K562 (cell line): ENCODE measurements around the gene BCAS2. TPM values are rescaled to one million over a fixed set of nuclear protein-coding genes. Genes with fewer than 3 reads are reported as not detected.
A peak's percentile ranks its signal among the peaks of the same experiment; 100 is the strongest.

Experiments
- FOS ChIP-seq: IDR thresholded peaks from 3 replicates; pipeline ENCODE4 v1.6.1; 2011; ENCODE audit not compliant: insufficient read length; ENCODE audit errors: extremely low read depth
- GABPB2 ChIP-seq: fragments of 250-450 bp; sonication (Bioruptor Pico); conservative IDR thresholded peaks from 2 replicates; pipeline ENCODE4 v1.5.1; 2021; ENCODE audit warnings: mild to moderate bottlenecking
- KLF6 ChIP-seq: fragments of 250-450 bp; sonication (Bioruptor Pico); IDR thresholded peaks from 2 replicates; pipeline ENCODE4 v1.4.0; 2020; ENCODE audit warnings: mild to moderate bottlenecking, moderate library complexity, borderline replicate concordance
- MEIS2 ChIP-seq: fragments of 450-650 bp; IDR thresholded peaks from 2 replicates; pipeline ENCODE4 v1.6.1; 2014; ENCODE audit warnings: mild to moderate bottlenecking; ENCODE audit not compliant: partially characterized antibody
- MTF1 ChIP-seq: fragments of 250-450 bp; sonication (Bioruptor Pico); IDR thresholded peaks from 2 replicates; pipeline ENCODE4 v1.9.0; 2021; ENCODE audit warnings: moderate library complexity, mild to moderate bottlenecking, inconsistent platforms, borderline replicate concordance
- NR2C1 ChIP-seq, 2 experiments: fragments of 450-650 bp; IDR thresholded peaks; 2 replicates each; pipeline ENCODE4 v1.6.1; 2017; ENCODE audit warnings: mild to moderate bottlenecking in 2 of 2, antibody characterized with exemption in 1 of 2, inconsistent platforms in 1 of 2, missing compliant biosample characterization in 1 of 2, missing genetic modification characterization in 1 of 2
- PHF20 ChIP-seq: fragments of 450-650 bp; IDR thresholded peaks from 2 replicates; pipeline ENCODE4 v1.6.1; 2018; ENCODE audit not compliant: partially characterized antibody
- RHOXF2B ChIP-seq: fragments of 250-450 bp; sonication (Bioruptor Pico); conservative IDR thresholded peaks from 2 replicates; pipeline ENCODE4 v1.5.1; 2021
- ZNF507 ChIP-seq: conservative IDR thresholded peaks from 2 replicates; pipeline ENCODE4 v1.6.1; 2017; ENCODE audit warnings: missing genetic modification characterization, missing compliant biosample characterization
- polyA plus RNA-seq, 8 experiments: library from polyadenylated mRNA; depleted of rRNA in 4 of 8; stranded (reverse) in 5 of 8; unstranded in 3 of 8; fragments of >200 nt; fragmentation: Nextera tagmentation in 2 of 8; fragmentation: Illumina TruSeq in 1 of 8; extraction: Ambion mirVana in 2 of 8; extraction: Trizol in 1 of 8; gene quantifications; 2 replicates each; pipeline versions ENCODE4 v1.2.1 to v1.2.3, GENCODE V29; 2011 to 2014; ENCODE audit warnings: inconsistent platforms in 1 of 8, missing spikeins in 1 of 8
- total RNA-seq, 7 experiments: library from RNA; depleted of rRNA in 6 of 7; stranded (reverse); fragments of >200 nt in 6 of 7; fragmentation: Illumina TruSeq in 2 of 7; extraction: Trizol in 2 of 7; gene quantifications; 2 replicates each; pipeline versions ENCODE4 v1.2.1 to v1.2.3, GENCODE V29; 2011 to 2021; ENCODE audit warnings: low replicate concordance in 1 of 7
- TF ChIP-seq, protein P1 (sequence below): fragments of 450-650 bp; IDR thresholded peaks from 2 replicates; pipeline ENCODE4 v1.6.1; 2016; ENCODE audit warnings: low read depth
- TF ChIP-seq, protein P2 (sequence below): fragments of 450-650 bp; conservative IDR thresholded peaks from 2 replicates; pipeline ENCODE4 v1.6.1; 2016; ENCODE audit warnings: missing genetic modification characterization, low read depth, mild to moderate bottlenecking, control low read depth, missing compliant biosample characterization
- TF ChIP-seq, protein P3 (sequence below): fragments of 450-650 bp; formaldehyde crosslinking; conservative IDR thresholded peaks from 2 replicates; pipeline ENCODE4 v1.4.0; 2022; ENCODE audit warnings: mild to moderate bottlenecking, missing genetic modification characterization
- TF ChIP-seq, protein P4 (sequence below): fragments of 200-800 bp; sonication (Bioruptor generic); IDR thresholded peaks from 2 replicates; pipeline ENCODE4 v1.6.1; 2017; ENCODE audit warnings: missing genetic modification characterization, missing compliant biosample characterization

The BCAS2 gene
- total and polyA plus RNA-seq, 9 of the 15 experiments (the other 6 are each of a cell fraction or from before 2014, with no cell fraction given): 59.3 to 183 (median 81.1) TPM

DNA sequence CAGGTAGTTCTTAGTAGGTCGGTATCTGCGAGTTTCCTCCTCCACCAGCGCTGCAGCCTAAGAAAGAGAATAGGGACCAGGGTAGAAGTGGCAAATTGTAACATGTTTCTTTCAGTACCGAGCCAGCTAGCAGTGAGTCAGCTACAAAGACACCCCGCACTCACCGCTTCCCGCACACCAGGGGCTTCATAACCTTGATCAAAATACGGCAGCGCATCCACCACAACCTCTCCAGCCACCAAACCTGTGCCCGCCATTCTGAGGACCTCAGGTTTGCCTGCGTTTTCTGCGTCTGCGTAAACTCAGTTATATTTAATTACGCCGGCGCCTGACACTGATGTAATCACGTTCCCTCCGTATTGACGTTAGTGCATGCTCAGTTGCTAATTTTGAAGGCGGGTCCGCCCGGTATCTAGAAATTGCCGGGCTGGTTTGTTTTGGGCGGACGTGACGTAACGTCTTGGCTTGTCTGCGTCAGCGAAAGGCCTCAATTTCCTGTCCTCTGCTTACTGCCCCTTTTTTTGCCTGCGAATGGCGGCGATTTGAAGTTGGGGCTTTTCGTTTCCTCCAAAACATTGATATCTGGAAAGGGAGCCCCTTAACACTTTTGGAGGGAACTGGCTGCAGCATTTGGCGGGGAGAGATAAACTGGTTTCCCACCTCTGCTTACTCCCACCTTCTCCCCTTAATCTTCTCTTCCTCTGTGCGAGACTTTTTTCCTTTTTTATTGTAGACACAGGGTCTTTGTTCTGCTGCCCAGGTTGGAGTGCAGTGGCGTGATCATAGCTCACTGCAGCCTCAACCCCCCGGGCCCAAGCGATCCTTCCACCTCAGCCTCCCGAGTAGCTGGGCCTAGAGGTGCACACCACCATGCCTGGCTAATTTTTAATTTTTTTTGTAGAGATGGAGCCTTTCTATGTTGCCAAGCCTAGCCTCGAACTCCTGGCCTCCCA lies at the start of gene BCAS2 (continued):
- TF ChIP-seq, protein P1, sequence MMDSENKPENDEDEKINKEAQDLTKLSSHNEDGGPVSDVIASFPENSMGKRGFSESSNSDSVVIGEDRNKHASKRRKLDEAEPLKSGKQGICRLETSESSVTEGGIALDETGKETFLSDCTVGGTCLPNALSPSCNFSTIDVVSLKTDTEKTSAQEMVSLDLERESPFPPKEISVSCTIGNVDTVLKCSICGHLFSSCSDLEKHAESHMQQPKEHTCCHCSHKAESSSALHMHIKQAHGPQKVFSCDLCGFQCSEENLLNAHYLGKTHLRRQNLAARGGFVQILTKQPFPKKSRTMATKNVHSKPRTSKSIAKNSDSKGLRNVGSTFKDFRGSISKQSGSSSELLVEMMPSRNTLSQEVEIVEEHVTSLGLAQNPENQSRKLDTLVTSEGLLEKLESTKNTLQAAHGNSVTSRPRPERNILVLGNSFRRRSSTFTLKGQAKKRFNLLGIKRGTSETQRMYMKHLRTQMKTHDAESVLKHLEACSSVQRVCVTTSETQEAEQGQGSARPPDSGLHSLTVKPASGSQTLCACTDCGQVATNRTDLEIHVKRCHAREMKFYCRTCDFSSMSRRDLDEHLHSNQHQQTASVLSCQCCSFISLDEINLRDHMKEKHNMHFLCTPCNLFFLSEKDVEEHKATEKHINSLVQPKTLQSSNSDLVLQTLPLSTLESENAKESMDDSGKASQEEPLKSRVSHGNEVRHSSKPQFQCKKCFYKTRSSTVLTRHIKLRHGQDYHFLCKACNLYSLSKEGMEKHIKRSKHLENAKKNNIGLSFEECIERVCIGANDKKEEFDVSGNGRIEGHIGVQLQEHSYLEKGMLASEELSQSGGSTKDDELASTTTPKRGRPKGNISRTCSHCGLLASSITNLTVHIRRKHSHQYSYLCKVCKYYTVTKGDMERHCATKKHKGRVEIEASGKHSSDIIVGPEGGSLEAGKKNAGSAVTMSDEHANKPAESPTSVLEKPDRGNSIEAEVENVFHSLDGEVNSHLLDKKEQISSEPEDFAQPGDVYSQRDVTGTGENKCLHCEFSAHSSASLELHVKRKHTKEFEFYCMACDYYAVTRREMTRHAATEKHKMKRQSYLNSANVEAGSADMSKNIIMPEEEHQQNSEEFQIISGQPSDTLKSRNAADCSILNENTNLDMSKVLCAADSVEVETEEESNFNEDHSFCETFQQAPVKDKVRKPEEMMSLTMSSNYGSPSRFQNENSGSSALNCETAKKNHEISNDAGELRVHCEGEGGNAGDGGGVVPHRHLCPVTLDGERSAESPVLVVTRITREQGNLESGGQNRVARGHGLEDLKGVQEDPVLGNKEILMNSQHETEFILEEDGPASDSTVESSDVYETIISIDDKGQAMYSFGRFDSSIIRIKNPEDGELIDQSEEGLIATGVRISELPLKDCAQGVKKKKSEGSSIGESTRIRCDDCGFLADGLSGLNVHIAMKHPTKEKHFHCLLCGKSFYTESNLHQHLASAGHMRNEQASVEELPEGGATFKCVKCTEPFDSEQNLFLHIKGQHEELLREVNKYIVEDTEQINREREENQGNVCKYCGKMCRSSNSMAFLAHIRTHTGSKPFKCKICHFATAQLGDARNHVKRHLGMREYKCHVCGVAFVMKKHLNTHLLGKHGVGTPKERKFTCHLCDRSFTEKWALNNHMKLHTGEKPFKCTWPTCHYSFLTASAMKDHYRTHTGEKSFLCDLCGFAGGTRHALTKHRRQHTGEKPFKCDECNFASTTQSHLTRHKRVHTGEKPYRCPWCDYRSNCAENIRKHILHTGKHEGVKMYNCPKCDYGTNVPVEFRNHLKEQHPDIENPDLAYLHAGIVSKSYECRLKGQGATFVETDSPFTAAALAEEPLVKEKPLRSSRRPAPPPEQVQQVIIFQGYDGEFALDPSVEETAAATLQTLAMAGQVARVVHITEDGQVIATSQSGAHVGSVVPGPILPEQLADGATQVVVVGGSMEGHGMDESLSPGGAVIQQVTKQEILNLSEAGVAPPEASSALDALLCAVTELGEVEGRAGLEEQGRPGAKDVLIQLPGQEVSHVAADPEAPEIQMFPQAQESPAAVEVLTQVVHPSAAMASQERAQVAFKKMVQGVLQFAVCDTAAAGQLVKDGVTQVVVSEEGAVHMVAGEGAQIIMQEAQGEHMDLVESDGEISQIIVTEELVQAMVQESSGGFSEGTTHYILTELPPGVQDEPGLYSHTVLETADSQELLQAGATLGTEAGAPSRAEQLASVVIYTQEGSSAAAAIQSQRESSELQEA: no peak
- TF ChIP-seq NR2C1 (IDR thresholded peaks at IDR 0.05) (peak; percentile 43; the same call in 1 of the 2 replicates), NR2C1 (tag; IDR thresholded peaks at IDR 0.05) (peak; percentile 46; the same call in 1 of the 2 replicates), FOS (no peak), RHOXF2B (CRISPR knock-in tag) (no peak), GABPB2 (no peak), MEIS2 (peak; percentile 70), ZNF507 (tag) (no peak), KLF6 (CRISPR knock-in tag) (peak; percentile 71), PHF20 (peak; percentile 88), MTF1 (CRISPR knock-in tag) (no peak)
- TF ChIP-seq, protein P2, sequence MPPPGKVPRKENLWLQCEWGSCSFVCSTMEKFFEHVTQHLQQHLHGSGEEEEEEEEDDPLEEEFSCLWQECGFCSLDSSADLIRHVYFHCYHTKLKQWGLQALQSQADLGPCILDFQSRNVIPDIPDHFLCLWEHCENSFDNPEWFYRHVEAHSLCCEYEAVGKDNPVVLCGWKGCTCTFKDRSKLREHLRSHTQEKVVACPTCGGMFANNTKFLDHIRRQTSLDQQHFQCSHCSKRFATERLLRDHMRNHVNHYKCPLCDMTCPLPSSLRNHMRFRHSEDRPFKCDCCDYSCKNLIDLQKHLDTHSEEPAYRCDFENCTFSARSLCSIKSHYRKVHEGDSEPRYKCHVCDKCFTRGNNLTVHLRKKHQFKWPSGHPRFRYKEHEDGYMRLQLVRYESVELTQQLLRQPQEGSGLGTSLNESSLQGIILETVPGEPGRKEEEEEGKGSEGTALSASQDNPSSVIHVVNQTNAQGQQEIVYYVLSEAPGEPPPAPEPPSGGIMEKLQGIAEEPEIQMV (tag): 0 out of 2 replicates have a peak, but pooled peaks have one; percentile 13
- TF ChIP-seq, protein P3, sequence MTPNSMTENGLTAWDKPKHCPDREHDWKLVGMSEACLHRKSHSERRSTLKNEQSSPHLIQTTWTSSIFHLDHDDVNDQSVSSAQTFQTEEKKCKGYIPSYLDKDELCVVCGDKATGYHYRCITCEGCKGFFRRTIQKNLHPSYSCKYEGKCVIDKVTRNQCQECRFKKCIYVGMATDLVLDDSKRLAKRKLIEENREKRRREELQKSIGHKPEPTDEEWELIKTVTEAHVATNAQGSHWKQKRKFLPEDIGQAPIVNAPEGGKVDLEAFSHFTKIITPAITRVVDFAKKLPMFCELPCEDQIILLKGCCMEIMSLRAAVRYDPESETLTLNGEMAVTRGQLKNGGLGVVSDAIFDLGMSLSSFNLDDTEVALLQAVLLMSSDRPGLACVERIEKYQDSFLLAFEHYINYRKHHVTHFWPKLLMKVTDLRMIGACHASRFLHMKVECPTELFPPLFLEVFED (CRISPR knock-in tag): peak; percentile 75
- TF ChIP-seq, protein P4, sequence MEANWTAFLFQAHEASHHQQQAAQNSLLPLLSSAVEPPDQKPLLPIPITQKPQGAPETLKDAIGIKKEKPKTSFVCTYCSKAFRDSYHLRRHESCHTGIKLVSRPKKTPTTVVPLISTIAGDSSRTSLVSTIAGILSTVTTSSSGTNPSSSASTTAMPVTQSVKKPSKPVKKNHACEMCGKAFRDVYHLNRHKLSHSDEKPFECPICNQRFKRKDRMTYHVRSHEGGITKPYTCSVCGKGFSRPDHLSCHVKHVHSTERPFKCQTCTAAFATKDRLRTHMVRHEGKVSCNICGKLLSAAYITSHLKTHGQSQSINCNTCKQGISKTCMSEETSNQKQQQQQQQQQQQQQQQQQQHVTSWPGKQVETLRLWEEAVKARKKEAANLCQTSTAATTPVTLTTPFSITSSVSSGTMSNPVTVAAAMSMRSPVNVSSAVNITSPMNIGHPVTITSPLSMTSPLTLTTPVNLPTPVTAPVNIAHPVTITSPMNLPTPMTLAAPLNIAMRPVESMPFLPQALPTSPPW (CRISPR knock-in tag): peak; percentile 55; the same call in 1 of the 2 replicates
